ENCODE data around the gene NCF4. TPM values are rescaled to one million over a fixed set of nuclear protein-coding genes. Genes with fewer than 3 reads are reported as not detected.

Gene NCF4
- total RNA-seq, 1 donor from 2014 or later: 15.6 TPM

DNA sequence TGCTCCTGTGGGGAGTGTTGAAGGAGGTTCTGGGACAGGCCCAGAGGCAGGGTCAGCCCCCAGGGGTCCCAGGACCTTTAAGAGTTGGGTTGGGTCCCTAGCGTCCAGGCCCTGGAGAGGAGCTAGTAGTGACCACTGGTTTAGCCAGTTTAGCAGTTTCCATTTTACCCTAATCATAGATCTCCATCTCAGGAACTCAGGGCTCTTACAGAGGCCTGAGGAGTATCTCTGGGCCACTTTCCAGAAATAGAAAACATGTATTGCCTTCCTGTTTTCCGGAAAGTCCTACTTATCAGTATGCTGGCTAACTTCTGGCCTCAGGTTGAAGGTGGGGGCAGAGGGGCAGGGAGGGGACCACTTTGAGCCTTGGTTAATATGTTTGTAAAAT, 13.5 kb downstream of the NCF4 start:
- H3K36me3 Mint-ChIP-seq (ENCODE audit: low read depth): peaks cover 29% of the 10 kb centered on the region
- intact Hi-C loops (cut with micrococcal nuclease): loop anchor here (1.0 kb wide), 3 partner anchors 13 to 27 kb away; partner anchors contain the start of gene NCF4
- H3K4me1 Mint-ChIP-seq (ENCODE audit: low read depth): peaks cover 28% of the 10 kb centered on the region
- no peaks in the 10 kb centered on the region for H3K27me3 Mint-ChIP-seq (ENCODE audit: insufficient read depth)
- H3K9me3 Mint-ChIP-seq: peaks cover 4% of the 10 kb centered on the region
- no peak for DNase-seq (ENCODE audit: low spot score)
- peak overlapping the region; percentile 86 for H3K27ac Mint-ChIP-seq
- peak overlapping the region; percentile 30 for H3K4me3 Mint-ChIP-seq

DNA sequence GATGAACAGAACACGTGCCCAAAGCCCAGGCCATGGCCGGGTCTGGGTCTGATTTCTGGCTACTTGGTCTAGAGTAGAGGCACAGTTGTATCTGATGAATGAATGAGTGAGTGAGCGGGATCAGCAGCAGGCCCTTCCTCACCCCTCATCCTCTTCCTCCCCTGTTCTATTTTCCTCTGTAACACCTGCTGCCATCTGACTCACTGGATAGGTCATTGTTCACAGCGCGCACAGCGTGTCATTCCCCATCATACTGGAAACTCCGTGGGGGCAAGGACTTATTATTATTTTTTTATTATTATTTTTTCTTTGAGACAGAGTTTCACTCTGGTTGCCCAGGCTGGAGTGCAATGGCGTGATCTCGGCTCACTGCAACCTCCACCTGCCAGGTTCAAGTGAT, 13.9 kb downstream of the NCF4 start:
- Mint-ChIP-seq H3K27ac (peak overlapping the region; percentile 86), H3K4me1 (ENCODE audit: low read depth) (peaks cover 28% of the 10 kb centered on the region), H3K4me3 (no peak overlapping the region), H3K9me3 (peaks cover 9% of the 10 kb centered on the region), H3K27me3 (ENCODE audit: insufficient read depth) (no peaks in the 10 kb centered on the region), H3K36me3 (ENCODE audit: low read depth) (peaks cover 31% of the 10 kb centered on the region)
- intact Hi-C loops (cut with micrococcal nuclease): loop anchor here (1.0 kb wide), 3 partner anchors 13 to 27 kb away; partner anchors contain the start of gene NCF4
- no peak for DNase-seq (ENCODE audit: low spot score)

DNA sequence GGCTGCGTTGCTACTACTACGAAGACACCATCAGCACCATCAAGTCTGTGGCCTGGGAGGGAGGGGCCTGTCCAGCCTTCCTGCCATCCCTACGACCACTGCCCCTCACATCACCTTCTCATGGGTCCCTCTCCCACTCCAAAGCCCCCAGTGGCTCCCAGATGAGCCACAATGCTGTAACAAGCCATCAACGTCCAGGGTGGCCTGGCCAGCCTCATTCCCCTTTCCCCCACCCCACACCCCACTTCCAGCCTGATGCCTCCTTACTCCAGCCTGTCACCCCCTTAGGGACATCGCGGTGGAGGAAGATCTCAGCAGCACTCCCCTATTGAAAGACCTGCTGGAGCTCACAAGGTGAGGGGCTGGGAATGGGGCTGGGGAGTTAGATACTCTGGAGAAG, 14.9 kb downstream of the NCF4 start:
- intact Hi-C loops (cut with micrococcal nuclease): no loop called here
- peaks cover 2% of the 10 kb centered on the region for H3K27me3 Mint-ChIP-seq (ENCODE audit: insufficient read depth)
- H3K4me3 Mint-ChIP-seq: no peak overlapping the region
- H3K36me3 Mint-ChIP-seq (ENCODE audit: low read depth): peaks cover 33% of the 10 kb centered on the region
- peaks cover 17% of the 10 kb centered on the region for H3K9me3 Mint-ChIP-seq
- DNase-seq (ENCODE audit: low spot score): no peak
- peaks cover 28% of the 10 kb centered on the region for H3K4me1 Mint-ChIP-seq (ENCODE audit: low read depth)
- H3K27ac Mint-ChIP-seq: peak overlapping the region; percentile 22

GRCh38 chr22:36879775-36880174, 19.0 kb downstream of the NCF4 start:
- Mint-ChIP-seq H3K4me3 (no peak overlapping the region), H3K9me3 (peaks cover 46% of the 10 kb centered on the region), H3K4me1 (ENCODE audit: low read depth) (peaks cover 10% of the 10 kb centered on the region), H3K36me3 (ENCODE audit: low read depth) (peaks cover 41% of the 10 kb centered on the region), H3K27ac (no peak overlapping the region), H3K27me3 (ENCODE audit: insufficient read depth) (peaks cover 2% of the 10 kb centered on the region)
- DNase-seq (ENCODE audit: low spot score): no peak
- intact Hi-C loops (cut with micrococcal nuclease): no loop called here

- H3K27ac Mint-ChIP-seq: peak overlapping the region; percentile 71
- peaks cover 30% of the 10 kb centered on the region for H3K36me3 Mint-ChIP-seq (ENCODE audit: low read depth)
- peaks cover 48% of the 10 kb centered on the region for H3K9me3 Mint-ChIP-seq
- DNase-seq (ENCODE audit: low spot score): no peak
- intact Hi-C loops (cut with micrococcal nuclease): no loop called here
- no peak overlapping the region for H3K4me3 Mint-ChIP-seq
- H3K4me1 Mint-ChIP-seq (ENCODE audit: low read depth): peaks cover 14% of the 10 kb centered on the region
- peaks cover 2% of the 10 kb centered on the region for H3K27me3 Mint-ChIP-seq (ENCODE audit: insufficient read depth)
These were observed 20.9 kb downstream of the NCF4 start for GRCh38 chr22:36881504-36882245.

- DNase-seq (ENCODE audit: low spot score): no peak
- peaks cover 41% of the 10 kb centered on the region for H3K9me3 Mint-ChIP-seq
- intact Hi-C loops (cut with micrococcal nuclease): no loop called here
- H3K4me3 Mint-ChIP-seq: no peak overlapping the region
- H3K27me3 Mint-ChIP-seq (ENCODE audit: insufficient read depth): peaks cover 4% of the 10 kb centered on the region
- no peak overlapping the region for H3K27ac Mint-ChIP-seq
- H3K4me1 Mint-ChIP-seq (ENCODE audit: low read depth): peaks cover 26% of the 10 kb centered on the region
- H3K36me3 Mint-ChIP-seq (ENCODE audit: low read depth): peaks cover 19% of the 10 kb centered on the region
These were observed 23.7 kb downstream of the NCF4 start for GRCh38 chr22:36884349-36885158.

DNA sequence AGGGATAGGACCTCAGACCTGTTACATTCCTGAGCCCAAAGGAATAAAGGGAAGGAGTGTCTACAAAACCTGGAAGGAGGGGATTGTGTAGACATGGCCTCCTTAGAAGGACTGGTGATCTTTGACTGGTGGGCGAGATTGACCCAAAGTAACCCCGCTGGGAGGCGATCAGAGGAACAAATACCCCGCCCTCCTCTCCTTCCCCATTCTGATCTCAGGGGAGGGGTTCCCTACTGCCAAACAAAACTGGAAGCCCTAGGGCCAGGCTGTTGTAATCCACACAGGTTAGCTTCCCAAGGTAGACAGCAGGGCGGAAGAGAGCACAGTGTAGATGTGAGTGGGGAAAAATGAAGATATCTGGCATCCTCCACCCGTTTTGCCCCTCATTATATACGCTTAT, 24.7 kb downstream of the NCF4 start:
- Mint-ChIP-seq H3K9me3 (peaks cover 34% of the 10 kb centered on the region), H3K36me3 (ENCODE audit: low read depth) (peaks cover 16% of the 10 kb centered on the region), H3K4me3 (no peak overlapping the region), H3K27me3 (ENCODE audit: insufficient read depth) (peaks cover 4% of the 10 kb centered on the region), H3K4me1 (ENCODE audit: low read depth) (peaks cover 26% of the 10 kb centered on the region), H3K27ac (no peak overlapping the region)
- DNase-seq (ENCODE audit: low spot score): no peak
- intact Hi-C loops (cut with micrococcal nuclease): no loop called here

DNA sequence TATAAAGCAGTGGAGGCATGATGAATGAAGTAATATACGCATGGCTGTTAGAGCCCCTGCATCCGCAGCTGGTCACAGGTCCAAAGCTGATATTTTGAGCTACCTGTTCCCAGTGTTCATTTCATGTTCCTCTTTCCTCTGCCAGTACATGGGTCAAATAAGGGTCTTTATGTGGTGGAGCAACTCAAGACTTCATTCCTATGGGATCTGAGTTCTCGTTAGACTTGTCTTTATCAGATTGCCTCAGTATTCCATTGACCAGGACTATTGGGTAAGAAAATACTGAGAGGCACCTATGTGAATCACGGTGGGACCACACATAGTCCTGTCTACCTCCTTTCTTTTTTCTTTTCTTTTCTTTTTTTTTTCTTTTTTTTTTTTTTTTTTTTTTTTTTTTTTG, 25.2 kb downstream of the NCF4 start:
- no peak overlapping the region for H3K27ac Mint-ChIP-seq
- no peak for DNase-seq (ENCODE audit: low spot score)
- peaks cover 26% of the 10 kb centered on the region for H3K4me1 Mint-ChIP-seq (ENCODE audit: low read depth)
- peaks cover 12% of the 10 kb centered on the region for H3K36me3 Mint-ChIP-seq (ENCODE audit: low read depth)
- H3K27me3 Mint-ChIP-seq (ENCODE audit: insufficient read depth): peaks cover 2% of the 10 kb centered on the region
- intact Hi-C loops (cut with micrococcal nuclease): no loop called here
- no peak overlapping the region for H3K4me3 Mint-ChIP-seq
- peaks cover 29% of the 10 kb centered on the region for H3K9me3 Mint-ChIP-seq

DNA sequence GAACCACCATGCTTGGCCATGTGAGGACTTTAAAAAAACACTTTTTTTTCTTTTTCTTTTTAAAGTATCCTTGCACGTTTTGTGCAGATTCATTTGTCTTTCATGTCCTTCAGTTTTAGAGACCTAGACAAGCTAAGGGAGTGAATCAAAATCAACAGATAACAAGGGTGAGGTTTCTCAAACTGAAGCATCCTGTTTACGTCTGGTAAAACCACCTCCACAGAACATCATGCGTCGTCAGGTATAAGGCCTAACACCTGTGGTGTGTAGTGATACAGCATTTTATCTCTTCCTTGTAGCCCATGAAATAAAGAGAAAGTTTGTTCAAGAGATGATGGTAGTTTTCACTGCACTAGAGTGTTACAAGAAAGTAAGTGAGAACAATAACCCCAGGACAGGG, 26.4 kb downstream of the NCF4 start:
- intact Hi-C loops (cut with micrococcal nuclease): no loop called here
- no peak for DNase-seq (ENCODE audit: low spot score)
- Mint-ChIP-seq H3K36me3 (ENCODE audit: low read depth) (peaks cover 6% of the 10 kb centered on the region), H3K4me3 (no peak overlapping the region), H3K9me3 (peaks cover 18% of the 10 kb centered on the region), H3K4me1 (ENCODE audit: low read depth) (peaks cover 29% of the 10 kb centered on the region), H3K27ac (peak overlapping the region; percentile 61), H3K27me3 (ENCODE audit: insufficient read depth) (peaks cover 2% of the 10 kb centered on the region)

GRCh38 chr22:36891646-36892045, 30.8 kb downstream of the NCF4 start:
- peaks cover 8% of the 10 kb centered on the region for H3K36me3 Mint-ChIP-seq (ENCODE audit: low read depth)
- no peak for DNase-seq (ENCODE audit: low spot score)
- H3K9me3 Mint-ChIP-seq: peaks cover 19% of the 10 kb centered on the region
- peaks cover 44% of the 10 kb centered on the region for H3K4me1 Mint-ChIP-seq (ENCODE audit: low read depth)
- intact Hi-C loops (cut with micrococcal nuclease): no loop called here
- H3K4me3 Mint-ChIP-seq: no peak overlapping the region
- H3K27ac Mint-ChIP-seq: no peak overlapping the region
- peaks cover 2% of the 10 kb centered on the region for H3K27me3 Mint-ChIP-seq (ENCODE audit: insufficient read depth)

GRCh38 chr22:36892292-36892691, 31.5 kb downstream of the NCF4 start:
- no peak overlapping the region for H3K27ac Mint-ChIP-seq
- no peak overlapping the region for H3K4me3 Mint-ChIP-seq
- peaks cover 45% of the 10 kb centered on the region for H3K4me1 Mint-ChIP-seq (ENCODE audit: low read depth)
- H3K36me3 Mint-ChIP-seq (ENCODE audit: low read depth): peaks cover 8% of the 10 kb centered on the region
- peaks cover 23% of the 10 kb centered on the region for H3K9me3 Mint-ChIP-seq
- intact Hi-C loops (cut with micrococcal nuclease): no loop called here
- H3K27me3 Mint-ChIP-seq (ENCODE audit: insufficient read depth): peaks cover 2% of the 10 kb centered on the region
- DNase-seq (ENCODE audit: low spot score): no peak

DNA sequence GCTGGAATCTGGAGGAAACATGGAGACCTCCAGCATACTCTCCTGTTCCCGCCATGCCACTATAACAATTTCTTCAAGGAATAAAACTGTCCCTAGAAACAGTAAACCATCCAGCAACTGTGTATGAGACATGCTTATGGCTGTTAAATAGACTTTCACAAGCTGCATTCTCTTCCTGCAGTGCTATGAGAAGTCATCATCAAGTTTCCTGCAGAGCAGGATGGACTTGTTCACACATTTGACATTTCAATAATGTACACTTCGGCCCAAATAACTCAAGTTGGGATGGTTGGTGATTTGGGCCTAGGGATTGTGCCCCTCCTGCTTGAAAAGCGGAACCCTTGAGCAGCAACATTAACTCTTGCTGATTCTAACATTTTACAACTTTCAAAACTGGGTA, 32.5 kb downstream of the NCF4 start:
- DNase-seq (ENCODE audit: low spot score): no peak
- H3K4me3 Mint-ChIP-seq: no peak overlapping the region
- H3K27me3 Mint-ChIP-seq (ENCODE audit: insufficient read depth): peaks cover 2% of the 10 kb centered on the region
- H3K36me3 Mint-ChIP-seq (ENCODE audit: low read depth): peaks cover 8% of the 10 kb centered on the region
- peaks cover 43% of the 10 kb centered on the region for H3K4me1 Mint-ChIP-seq (ENCODE audit: low read depth)
- intact Hi-C loops (cut with micrococcal nuclease): no loop called here
- peaks cover 30% of the 10 kb centered on the region for H3K9me3 Mint-ChIP-seq
- no peak overlapping the region for H3K27ac Mint-ChIP-seq

- Mint-ChIP-seq H3K4me1 (ENCODE audit: low read depth) (peaks cover 43% of the 10 kb centered on the region), H3K36me3 (ENCODE audit: low read depth) (peaks cover 9% of the 10 kb centered on the region), H3K4me3 (no peak overlapping the region), H3K27me3 (ENCODE audit: insufficient read depth) (no peaks in the 10 kb centered on the region), H3K9me3 (peaks cover 34% of the 10 kb centered on the region), H3K27ac (no peak overlapping the region)
- DNase-seq (ENCODE audit: low spot score): no peak
- intact Hi-C loops (cut with micrococcal nuclease): no loop called here
These were observed 33.5 kb downstream of the NCF4 start for GRCh38 chr22:36894266-36894665.
